B cell (primary cell): ENCODE data around the gene LITAF. TPM values are rescaled to one million over a fixed set of nuclear protein-coding genes. Genes with fewer than 3 reads are reported as not detected.
A peak's percentile ranks its signal among the peaks of the same experiment; 100 is the strongest.

Source experiments
- ATAC-seq: fragments of 200-7000 bp; cut with Tn5 transposase; one replicate; pipeline ENCODE4 v1.10.0; 2021; ENCODE audit warnings: low read depth, mild to moderate bottlenecking, moderate number of reproducible peaks, moderate library complexity
- CTCF ChIA-PET: fragments of 350-600 bp; sonication (Branson Sonifier 250); formaldehyde crosslinking; loops from one replicate; lab custom pipeline; 2021; ENCODE audit warnings: antibody characterized with exemption, inconsistent platforms; lab: Charles Lee
- POLR2A ChIA-PET: fragments of 350-600 bp; sonication (Branson Sonifier 250); formaldehyde crosslinking; loops from one replicate; lab custom pipeline; 2021; ENCODE audit warnings: antibody characterized with exemption; lab: Charles Lee
- DNase-seq: peaks from one replicate; pipeline ENCODE4 v3.0.0; 2013
- H2AFZ ChIP-seq: 2 replicates; pipeline ENCODE4 v1.6.1; 2012; ENCODE audit warnings: mild to moderate bottlenecking, low read depth, low read length; ENCODE audit not compliant: insufficient read depth, poor library complexity, severe bottlenecking
- H3K27ac ChIP-seq, 2 donors: 1 replicate in 1 of 2; 2 replicates in 1 of 2; pipeline ENCODE4 v1.5.1; 2012 to 2013; ENCODE audit warnings: low read length in 2 of 2, mild to moderate bottlenecking in 2 of 2, moderate library complexity in 1 of 2
- H3K27me3 ChIP-seq, 4 experiments: fragments of 200-600 bp in 1 of 4; sonication (generic) in 1 of 4; replicated peaks in 1 of 4; 1 replicate in 2 of 4; 2 replicates in 2 of 4; pipeline versions ENCODE4 v1.6.1 to v1.7.0; 2013 to 2016; ENCODE audit warnings: low read length in 3 of 4, mild to moderate bottlenecking in 2 of 4, mixed read lengths in 1 of 4, moderate library complexity in 1 of 4; ENCODE audit not compliant: insufficient read depth in 4 of 4, control insufficient read depth in 3 of 4; ENCODE audit errors: control extremely low read depth in 1 of 4
- H3K36me3 ChIP-seq, 2 experiments: replicated peaks in 1 of 2; 1 replicate in 1 of 2; 2 replicates in 1 of 2; pipeline versions ENCODE4 v1.6.1 to v1.7.1; 2013; ENCODE audit warnings: low read length in 1 of 2; ENCODE audit not compliant: insufficient read depth in 2 of 2, control insufficient read depth in 1 of 2; ENCODE audit errors: control extremely low read depth in 1 of 2, extremely low read depth in 1 of 2
- H3K4me1 ChIP-seq, 2 donors: fragments of 200-600 bp in 1 of 2; sonication (generic) in 1 of 2; 1 replicate in 1 of 2; 2 replicates in 1 of 2; pipeline versions ENCODE4 v1.5.1 to v1.6.1; 2013 to 2017; ENCODE audit warnings: low read length in 2 of 2; ENCODE audit not compliant: control insufficient read depth in 2 of 2, insufficient read depth in 2 of 2
- H3K4me2 ChIP-seq: replicated peaks from 2 replicates; pipeline ENCODE3; 2012; ENCODE audit warnings: mild to moderate bottlenecking, low read depth, low read length; ENCODE audit not compliant: poor library complexity, severe bottlenecking
- H3K4me3 ChIP-seq, 5 experiments: fragments of 200-600 bp in 1 of 5; sonication (generic) in 1 of 5; 1 replicate in 3 of 5; 2 replicates in 2 of 5; pipeline versions ENCODE4 v1.5.1 to v1.7.0; 2011 to 2016; ENCODE audit warnings: low read length in 4 of 5, mild to moderate bottlenecking in 4 of 5, low read depth in 2 of 5, control low read depth in 1 of 5, moderate library complexity in 1 of 5; ENCODE audit not compliant: insufficient read depth in 1 of 5; ENCODE audit errors: control extremely low read depth in 1 of 5, extremely low read depth in 1 of 5
- H3K79me2 ChIP-seq: fragments of 200-600 bp; sonication (generic); one replicate; pipeline ENCODE4 v1.6.0; 2016; ENCODE audit warnings: low read length; ENCODE audit not compliant: control insufficient read depth, insufficient read depth
- H3K9ac ChIP-seq: fragments of 200-600 bp; sonication (generic); 2 replicates; pipeline ENCODE4 v1.6.1; 2017; ENCODE audit warnings: mild to moderate bottlenecking, low read length, moderate library complexity
- H3K9me3 ChIP-seq, 3 donors: one replicate each; pipeline versions ENCODE4 v1.6.1 to v1.7.1; 2013; ENCODE audit warnings: low read length in 2 of 3; ENCODE audit not compliant: control insufficient read depth in 2 of 3, insufficient read depth in 1 of 3; ENCODE audit errors: control extremely low read depth in 1 of 3
- H4K20me1 ChIP-seq: 2 replicates; pipeline ENCODE4 v1.6.0; 2012; ENCODE audit warnings: mild to moderate bottlenecking, low read length; ENCODE audit not compliant: insufficient read depth, control insufficient read depth, poor library complexity, severe bottlenecking
- H3K27ac Mint-ChIP-seq: one replicate; pipeline ENCODE4 v1.8.0; 2021; ENCODE audit warnings: mixed read lengths
- H3K27me3 Mint-ChIP-seq: one replicate; pipeline ENCODE4 v1.8.0; 2021; ENCODE audit warnings: mixed read lengths
- H3K4me1 Mint-ChIP-seq: one replicate; pipeline ENCODE4 v1.8.0; 2021; ENCODE audit warnings: mixed read lengths
- H3K4me3 Mint-ChIP-seq: one replicate; pipeline ENCODE4 v1.8.0; 2021; ENCODE audit warnings: mixed read lengths
- H3K9me3 Mint-ChIP-seq: one replicate; pipeline ENCODE4 v1.8.0; 2022; ENCODE audit warnings: mixed read lengths; ENCODE audit not compliant: insufficient read depth
- EZH2 ChIP-seq: IDR thresholded peaks from 2 replicates; pipeline ENCODE4 v1.6.1; 2012; ENCODE audit warnings: borderline replicate concordance, low read depth, mild to moderate bottlenecking, moderate library complexity, low read length; ENCODE audit not compliant: insufficient read depth, poor library complexity, severe bottlenecking
- WGBS: methylation state at CpG from one replicate; pipeline ENCODE4 v1.1.5; 2013; ENCODE audit warnings: missing lambda C conversion rate; ENCODE audit not compliant: insufficient coverage; 5-methylcytosine and 5-hydroxymethylcytosine counted together
- intact Hi-C: fragments of 100-400 bp; cut with micrococcal nuclease; formaldehyde crosslinking; loops from one replicate; pipeline ENCODE4 v1.10.0; 2022
- polyA plus RNA-seq: library from polyadenylated mRNA; depleted of rRNA; stranded (reverse); fragments of >200 nt; gene quantifications from 2 replicates; pipeline ENCODE4 v1.2.3, GENCODE V29; 2012
- total RNA-seq, 2 donors: library from RNA; stranded (reverse); fragments of 120-200 nt in 1 of 2; gene quantifications; 1 replicate in 1 of 2; 2 replicates in 1 of 2; pipeline versions ENCODE4 v1.2.3 to v1.2.4, GENCODE V29; 2013 to 2022
- TF ChIP-seq, protein P1 (sequence below): fragments of 200-600 bp; IDR thresholded peaks from one replicate; pipeline ENCODE4 v1.8.0; 2022; ENCODE audit warnings: antibody characterized with exemption, mild to moderate bottlenecking

Gene LITAF
- total and polyA plus RNA-seq, 2 donors (not counting 1 experiment from before 2014, with no cell fraction given) = 93.6 to 125 TPM

DNA sequence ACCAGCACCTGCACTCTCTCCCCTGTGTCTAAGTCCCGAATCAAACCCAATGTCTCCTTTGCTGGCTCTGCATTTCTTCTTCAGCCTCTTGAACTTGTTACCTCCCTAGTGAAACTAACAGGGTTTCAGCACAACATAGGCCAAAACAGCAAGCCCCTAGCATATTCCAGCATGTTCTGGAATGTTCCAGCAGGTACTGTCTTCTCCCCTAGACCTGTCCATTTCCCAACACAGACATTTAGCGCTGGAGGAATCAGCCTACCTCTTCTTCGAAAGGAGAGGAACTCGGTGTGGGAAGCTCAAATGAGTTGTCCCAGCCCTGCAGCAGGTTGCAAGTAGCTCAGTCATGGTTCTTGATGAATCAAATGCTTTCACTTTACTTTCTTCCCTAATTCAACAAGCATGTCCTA is 47.1 kb downstream of the LITAF start:
- Histone ChIP-seq H3K9ac (no peak overlapping the region), H3K4me2 (no peak overlapping the region), H3K27ac (no peak overlapping the region), H3K27me3 (no peaks in the 10 kb centered on the region), H3K4me3 (no peak overlapping the region), H3K9me3 (no peaks in the 10 kb centered on the region), H2AFZ (no peak overlapping the region), H3K4me1 (no peaks in the 10 kb centered on the region), H3K79me2 (no peaks in the 10 kb centered on the region), H3K36me3 (no peaks in the 10 kb centered on the region), H4K20me1 (peaks cover 11% of the 10 kb centered on the region)
- ChIA-PET CTCF (interaction anchor here (0.6 to 0.7 kb wide), 2 partner anchors 8 to 209 kb away, joined by 3 to 4 read pairs; no protein-coding TSS in a partner anchor), POLR2A (interaction anchor here (0.6 kb wide), 1 partner anchor 237 kb away, joined by 7 read pairs; no protein-coding TSS in a partner anchor)
- no peak for DNase-seq
- Mint-ChIP-seq H3K27me3 (no peaks in the 10 kb centered on the region), H3K9me3 (no peaks in the 10 kb centered on the region), H3K4me3 (no peak overlapping the region), H3K4me1 (peaks cover 11% of the 10 kb centered on the region), H3K27ac (peak overlapping the region; percentile 53)
- no peak for ATAC-seq
- TF ChIP-seq EZH2 = no peak
- TF ChIP-seq, protein P1, sequence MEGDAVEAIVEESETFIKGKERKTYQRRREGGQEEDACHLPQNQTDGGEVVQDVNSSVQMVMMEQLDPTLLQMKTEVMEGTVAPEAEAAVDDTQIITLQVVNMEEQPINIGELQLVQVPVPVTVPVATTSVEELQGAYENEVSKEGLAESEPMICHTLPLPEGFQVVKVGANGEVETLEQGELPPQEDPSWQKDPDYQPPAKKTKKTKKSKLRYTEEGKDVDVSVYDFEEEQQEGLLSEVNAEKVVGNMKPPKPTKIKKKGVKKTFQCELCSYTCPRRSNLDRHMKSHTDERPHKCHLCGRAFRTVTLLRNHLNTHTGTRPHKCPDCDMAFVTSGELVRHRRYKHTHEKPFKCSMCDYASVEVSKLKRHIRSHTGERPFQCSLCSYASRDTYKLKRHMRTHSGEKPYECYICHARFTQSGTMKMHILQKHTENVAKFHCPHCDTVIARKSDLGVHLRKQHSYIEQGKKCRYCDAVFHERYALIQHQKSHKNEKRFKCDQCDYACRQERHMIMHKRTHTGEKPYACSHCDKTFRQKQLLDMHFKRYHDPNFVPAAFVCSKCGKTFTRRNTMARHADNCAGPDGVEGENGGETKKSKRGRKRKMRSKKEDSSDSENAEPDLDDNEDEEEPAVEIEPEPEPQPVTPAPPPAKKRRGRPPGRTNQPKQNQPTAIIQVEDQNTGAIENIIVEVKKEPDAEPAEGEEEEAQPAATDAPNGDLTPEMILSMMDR = no peak
- 83% methylated on average over 1 of the region's 4 CpGs for WGBS
- intact Hi-C loops = loop anchor here (10.0 kb wide), 1 partner anchor 575 kb away; no protein-coding TSS in a partner anchor

DNA sequence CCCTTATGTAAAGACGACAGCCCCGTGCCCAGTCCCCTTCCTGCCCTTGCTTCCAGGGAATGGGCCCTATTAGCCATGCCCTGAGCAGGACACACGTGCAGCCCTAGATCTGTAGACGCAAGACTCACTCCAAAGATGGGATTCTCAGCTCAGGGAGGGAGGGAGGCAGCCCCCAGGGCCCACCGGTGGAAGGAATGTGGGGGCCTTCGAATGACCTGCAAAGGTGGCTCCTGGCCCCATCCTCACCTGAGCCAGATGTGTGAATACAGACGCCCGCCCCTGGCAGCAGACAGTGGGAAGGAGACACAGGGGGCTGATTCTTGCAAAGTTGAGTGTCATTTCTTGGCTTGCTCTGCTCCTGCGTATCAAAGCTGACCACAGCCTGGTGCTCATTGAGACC is 47.8 kb downstream of the LITAF start:
- POLR2A ChIA-PET = no interaction called here
- intact Hi-C loops = loop anchor here (10.0 kb wide), 1 partner anchor 574 kb away; no protein-coding TSS in a partner anchor

More for the DNA sequence above, 47.8 kb downstream of the LITAF start:
- no peak for TF ChIP-seq EZH2
- TF ChIP-seq, protein P1 = no peak
- WGBS = 87% methylated on average over 9 of the region's 9 CpGs
- ATAC-seq (no peak), DNase-seq (no peak)
- H3K4me1 Mint-ChIP-seq = peaks cover 8% of the 10 kb centered on the region
- Histone ChIP-seq H3K9ac (no peak overlapping the region), H3K9me3 (no peaks in the 10 kb centered on the region), H3K79me2 (no peaks in the 10 kb centered on the region), H3K4me3 (no peak overlapping the region), H3K36me3 (no peaks in the 10 kb centered on the region), H3K27me3 (no peaks in the 10 kb centered on the region), H3K27ac (no peak overlapping the region), H3K4me1 (no peaks in the 10 kb centered on the region), H2AFZ (no peak overlapping the region), H4K20me1 (peaks cover 3% of the 10 kb centered on the region), H3K4me2 (no peak overlapping the region)
- no peaks in the 10 kb centered on the region for H3K27me3 Mint-ChIP-seq
- no peak overlapping the region for H3K27ac Mint-ChIP-seq
- no peak overlapping the region for H3K4me3 Mint-ChIP-seq
- CTCF ChIA-PET = interaction anchor here (0.6 to 0.7 kb wide), 3 partner anchors 8 to 209 kb away, joined by 3 read pairs; no protein-coding TSS in a partner anchor
- no peaks in the 10 kb centered on the region for H3K9me3 Mint-ChIP-seq
